ENCODE measurements around the gene MRTFA. TPM values are rescaled to one million over a fixed set of nuclear protein-coding genes. Genes with fewer than 3 reads are reported as not detected.
A peak's percentile ranks its signal among the peaks of the same experiment; 100 is the strongest.
"Not testable (repeated sequence)": the region's sequence is repeated elsewhere in the genome, so short reads cannot be mapped to it uniquely, and the experiment has no call there.

MRTFA gene
- total and polyA plus RNA-seq, 12 donors, result 12.3 to 141 (median 41.6) TPM

DNA sequence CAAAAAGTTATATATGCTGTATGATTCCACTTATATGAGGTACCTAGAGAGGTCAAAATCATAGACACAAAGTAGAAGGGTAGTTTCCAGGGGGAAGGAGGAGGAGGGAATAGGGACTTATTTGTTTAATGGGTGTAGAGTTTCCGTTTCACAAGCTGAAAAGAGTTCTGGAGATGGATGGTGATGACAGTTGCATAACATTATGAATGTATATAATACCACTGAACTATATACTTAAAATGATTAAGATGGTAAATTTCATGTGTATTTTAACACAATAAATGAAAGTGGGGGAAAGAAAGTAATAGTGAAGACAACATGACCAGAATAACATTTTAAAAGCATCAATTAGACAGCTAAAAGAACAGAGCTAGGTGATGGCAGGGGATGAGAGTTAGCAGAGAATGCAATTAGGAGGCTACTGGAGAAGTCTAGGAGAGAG, 51.2 kb downstream of the MRTFA start:
- WGBS, 4 donors, result 73 to 81% (median 80%) methylated on average over 1 of the region's 1 CpG
- H3K27me3 ChIP-seq, result no peaks in the 10 kb centered on the region
- no peak overlapping the region for H3K27ac ChIP-seq
- H3K4me3 ChIP-seq, result no peak overlapping the region
- no peaks in the 10 kb centered on the region for H3K36me3 ChIP-seq (replicated peaks in 1 of 2)
- H3K4me1 ChIP-seq (replicated peaks in 1 of 2), result peaks cover 0 to 16% of the 10 kb centered on the region in 2 donors
- TF ChIP-seq POLR2A (IDR thresholded peaks at IDR 0.05), result no peak
- TF ChIP-seq, protein P1, sequence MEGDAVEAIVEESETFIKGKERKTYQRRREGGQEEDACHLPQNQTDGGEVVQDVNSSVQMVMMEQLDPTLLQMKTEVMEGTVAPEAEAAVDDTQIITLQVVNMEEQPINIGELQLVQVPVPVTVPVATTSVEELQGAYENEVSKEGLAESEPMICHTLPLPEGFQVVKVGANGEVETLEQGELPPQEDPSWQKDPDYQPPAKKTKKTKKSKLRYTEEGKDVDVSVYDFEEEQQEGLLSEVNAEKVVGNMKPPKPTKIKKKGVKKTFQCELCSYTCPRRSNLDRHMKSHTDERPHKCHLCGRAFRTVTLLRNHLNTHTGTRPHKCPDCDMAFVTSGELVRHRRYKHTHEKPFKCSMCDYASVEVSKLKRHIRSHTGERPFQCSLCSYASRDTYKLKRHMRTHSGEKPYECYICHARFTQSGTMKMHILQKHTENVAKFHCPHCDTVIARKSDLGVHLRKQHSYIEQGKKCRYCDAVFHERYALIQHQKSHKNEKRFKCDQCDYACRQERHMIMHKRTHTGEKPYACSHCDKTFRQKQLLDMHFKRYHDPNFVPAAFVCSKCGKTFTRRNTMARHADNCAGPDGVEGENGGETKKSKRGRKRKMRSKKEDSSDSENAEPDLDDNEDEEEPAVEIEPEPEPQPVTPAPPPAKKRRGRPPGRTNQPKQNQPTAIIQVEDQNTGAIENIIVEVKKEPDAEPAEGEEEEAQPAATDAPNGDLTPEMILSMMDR (IDR thresholded peaks at IDR 0.05), result no peak
- no peaks in the 10 kb centered on the region for H3K9me3 ChIP-seq (replicated peaks in 1 of 3)
- intact Hi-C loops (cut with DNase I), result no loop called here
- DNase-seq, result no peak

DNA sequence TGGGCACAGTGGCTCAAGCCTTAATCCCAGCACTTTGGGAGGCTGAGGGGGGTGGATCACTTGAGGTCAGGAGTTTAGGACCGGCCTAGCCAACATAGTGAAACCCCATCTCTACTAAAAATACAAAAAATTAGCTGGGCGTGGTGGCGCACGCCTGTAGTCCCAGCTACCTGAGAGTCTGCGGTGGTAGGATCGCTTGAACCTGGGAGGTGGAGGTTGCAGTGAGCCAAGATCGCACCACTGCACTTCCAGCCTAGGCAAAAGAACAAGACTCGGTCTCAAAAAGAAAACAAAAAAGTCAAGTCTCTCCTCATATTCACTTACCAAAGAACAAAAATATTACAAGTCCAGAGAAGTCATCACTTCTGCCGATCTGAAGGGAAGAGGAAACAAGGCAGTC, 51.8 kb downstream of the MRTFA start:
- not testable (repeated sequence) for DNase-seq

DNA sequence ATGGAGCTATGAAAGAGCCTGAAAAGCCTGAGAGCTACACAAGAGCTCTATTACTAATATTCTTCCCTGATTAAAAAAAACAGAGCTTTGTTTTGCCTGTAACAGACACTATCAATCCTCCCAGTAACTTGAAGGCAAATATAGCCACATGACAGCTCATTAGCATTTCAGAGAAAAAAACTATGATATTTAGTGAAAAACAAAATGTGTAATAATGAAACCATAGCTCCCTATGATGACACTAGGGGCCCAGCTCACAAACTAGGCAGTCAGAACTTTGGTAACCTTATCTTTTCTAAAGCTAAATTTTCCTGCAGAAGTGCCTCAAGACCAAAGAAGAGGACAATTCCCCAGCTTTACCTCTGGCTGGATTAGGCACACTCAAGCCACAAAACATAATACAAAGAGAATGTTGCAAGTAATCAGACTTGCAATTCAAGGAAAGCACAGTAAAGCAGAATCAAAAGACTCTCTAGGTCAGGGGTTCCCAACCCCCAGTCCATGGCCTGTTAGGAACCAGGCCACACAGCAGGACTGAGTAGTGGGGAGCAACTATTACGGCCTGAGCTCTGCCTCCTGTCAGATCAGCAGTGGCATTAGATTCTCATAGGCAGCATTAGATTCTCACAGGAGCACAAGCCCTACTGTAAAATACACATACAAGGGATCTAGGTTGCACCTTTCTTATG, 53.3 kb downstream of the MRTFA start:
- Histone ChIP-seq H3K4me3 (no peak overlapping the region), H3K27ac (peak overlapping the region in 2 of 5 donors; percentile 30 to 46), H3K36me3 (replicated peaks in 1 of 2) (no peaks in the 10 kb centered on the region), H3K9me3 (replicated peaks in 1 of 3) (no peaks in the 10 kb centered on the region), H3K27me3 (no peaks in the 10 kb centered on the region), H3K4me1 (replicated peaks in 1 of 2) (peaks cover 0 to 19% of the 10 kb centered on the region in 2 donors)
- 92 to 100% (median 95%) methylated on average over 1 of the region's 1 CpG for WGBS, 4 donors
- no peak for DNase-seq
- intact Hi-C loops (cut with DNase I), result no loop called here
- no peak for TF ChIP-seq POLR2A (IDR thresholded peaks at IDR 0.05)

More for the DNA sequence above, 51.8 kb downstream of the MRTFA start:
- H3K4me3 ChIP-seq; H3K9me3 ChIP-seq (replicated peaks in 1 of 3); H3K36me3 ChIP-seq (replicated peaks in 1 of 2); H3K27ac ChIP-seq; H3K27me3 ChIP-seq; intact Hi-C loops (cut with DNase I): not testable (repeated sequence)
- 88 to 97% (median 94%) methylated on average over 9 of the region's 9 CpGs for WGBS, 4 donors
- H3K4me1 ChIP-seq (replicated peaks in 1 of 2), result peaks cover 0 to 16% of the 10 kb centered on the region in 2 donors

DNA sequence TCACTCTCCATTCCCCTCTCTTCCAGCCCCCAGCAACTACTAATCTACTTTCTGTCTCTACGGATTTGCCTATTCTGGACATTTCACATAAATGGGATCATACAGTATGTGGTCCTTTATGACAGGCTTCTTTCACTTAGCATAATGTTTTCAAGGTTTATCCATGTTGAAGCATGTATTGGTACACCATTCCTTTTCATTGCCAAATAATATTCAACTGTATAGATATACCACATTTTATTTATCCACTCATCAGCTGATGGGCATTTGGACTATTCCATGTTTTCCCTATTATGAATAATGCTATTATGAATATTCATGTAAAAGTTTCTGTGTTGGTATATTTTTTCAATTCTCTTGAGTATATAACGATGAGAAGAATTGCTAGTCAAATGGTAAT, 54.5 kb downstream of the MRTFA start:
- H3K4me3 ChIP-seq, result no peak overlapping the region
- 90 to 99% (median 96%) methylated on average over 2 of the region's 2 CpGs for WGBS, 4 donors
- H3K27me3 ChIP-seq, result no peaks in the 10 kb centered on the region

DNA sequence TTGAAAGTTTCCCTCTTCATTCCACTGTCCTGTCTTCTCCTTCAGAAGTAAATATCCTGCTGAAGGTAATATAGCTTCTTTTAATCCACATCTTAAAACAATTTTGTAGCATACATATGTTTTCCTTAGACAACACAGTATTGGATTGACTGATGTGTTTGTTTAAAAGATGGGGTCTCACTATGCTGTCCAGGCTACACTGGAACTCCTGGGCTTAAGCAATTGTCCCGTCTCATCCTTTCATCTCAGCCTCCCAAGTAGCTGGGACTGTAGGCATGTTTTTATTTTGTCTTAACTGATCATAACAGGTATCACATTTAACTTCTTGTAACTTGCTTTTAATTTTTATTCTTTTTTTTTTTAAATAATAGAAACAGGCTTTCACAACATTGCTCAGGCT, 55.9 kb downstream of the MRTFA start:
- 93 to 100% (median 97%) methylated on average over 1 of the region's 1 CpG for WGBS, 4 donors
- intact Hi-C loops (cut with DNase I), result no loop called here

More for the DNA sequence above, 54.5 kb downstream of the MRTFA start:
- intact Hi-C loops (cut with DNase I), result no loop called here
- Histone ChIP-seq H3K4me1 (replicated peaks in 1 of 2) (peaks cover 0 to 19% of the 10 kb centered on the region in 2 donors), H3K36me3 (replicated peaks in 1 of 2) (no peaks in the 10 kb centered on the region), H3K9me3 (replicated peaks in 1 of 3) (no peaks in the 10 kb centered on the region), H3K27ac (no peak overlapping the region)
- DNase-seq, result no peak
- TF ChIP-seq, protein P1 (IDR thresholded peaks at IDR 0.05), result no peak
- no peak for TF ChIP-seq POLR2A (IDR thresholded peaks at IDR 0.05)

More for the DNA sequence above, 55.9 kb downstream of the MRTFA start:
- H3K27ac ChIP-seq, result no peak overlapping the region
- H3K4me3 ChIP-seq, result no peak overlapping the region
- no peaks in the 10 kb centered on the region for H3K27me3 ChIP-seq
- peaks cover 0 to 19% of the 10 kb centered on the region in 2 donors for H3K4me1 ChIP-seq (replicated peaks in 1 of 2)
- TF ChIP-seq, protein P1 (IDR thresholded peaks at IDR 0.05), result no peak
- TF ChIP-seq POLR2A (IDR thresholded peaks at IDR 0.05), result no peak
- DNase-seq, result no peak
- no peaks in the 10 kb centered on the region for H3K36me3 ChIP-seq (replicated peaks in 1 of 2)
- no peaks in the 10 kb centered on the region for H3K9me3 ChIP-seq (replicated peaks in 1 of 3)

All from adrenal gland (tissue), 12 donors.